Measurements from ENCODE around the gene CCER1.
"Not testable (repeated sequence)": the region's sequence is repeated elsewhere in the genome, so short reads cannot be mapped to it uniquely, and the experiment has no call there.

Gene CCER1

GRCh38 chr12:90987520-90987919 lies 32.5 kb upstream of the CCER1 start:
- Histone ChIP-seq H2AFZ (ENCODE audit: low read length) (no peak overlapping the region), H3K9me3 (ENCODE audit: insufficient read depth, low read depth, low read length) (no peaks in the 10 kb centered on the region), H3K79me2 (ENCODE audit: insufficient read depth, low read length) (no peaks in the 10 kb centered on the region), H3K36me3 (ENCODE audit: insufficient read depth, low read length) (no peaks in the 10 kb centered on the region), H3K9ac (ENCODE audit: low read depth, low read length, poor library complexity, severe bottlenecking) (no peak overlapping the region), H3K4me1 (ENCODE audit: insufficient read depth, low read length, poor library complexity, severe bottlenecking) (no peaks in the 10 kb centered on the region), H3K4me2 (ENCODE audit: low read depth, low read length, poor library complexity, severe bottlenecking) (no peak overlapping the region), H3F3A (ENCODE audit: low read depth) (no peaks in the 10 kb centered on the region), H4K20me1 (ENCODE audit: insufficient read depth, low read length, poor library complexity, severe bottlenecking) (no peaks in the 10 kb centered on the region), H3K9me2 (replicated peaks; ENCODE audit: low read depth, low read length) (no peaks in the 10 kb centered on the region), H3K4me3 (ENCODE audit: low read length, poor library complexity, severe bottlenecking) (no peak overlapping the region), H3K27me3 (ENCODE audit: insufficient read depth, low read length, poor library complexity, severe bottlenecking) (no peaks in the 10 kb centered on the region)
- TF ChIP-seq EZH2phosphoT487 (IDR thresholded peaks at IDR 0.05; ENCODE audit: borderline replicate concordance) (no peak), CTCF (conservative IDR thresholded peaks at IDR 0.05; ENCODE audit: low read length) (peak; percentile 59)

- Histone ChIP-seq H3K9me2 (replicated peaks; ENCODE audit: low read depth, low read length) (no peaks in the 10 kb centered on the region), H3F3A (ENCODE audit: low read depth) (no peaks in the 10 kb centered on the region), H3K4me1 (ENCODE audit: insufficient read depth, low read length, poor library complexity, severe bottlenecking) (no peaks in the 10 kb centered on the region), H3K79me2 (ENCODE audit: insufficient read depth, low read length) (no peaks in the 10 kb centered on the region), H3K9ac (ENCODE audit: low read depth, low read length, poor library complexity, severe bottlenecking) (no peak overlapping the region), H3K9me3 (ENCODE audit: insufficient read depth, low read depth, low read length) (no peaks in the 10 kb centered on the region), H3K27me3 (ENCODE audit: insufficient read depth, low read length, poor library complexity, severe bottlenecking) (no peaks in the 10 kb centered on the region), H3K36me3 (ENCODE audit: insufficient read depth, low read length) (no peaks in the 10 kb centered on the region), H2AFZ (ENCODE audit: low read length) (no peak overlapping the region), H3K4me2 (ENCODE audit: low read depth, low read length, poor library complexity, severe bottlenecking) (no peak overlapping the region), H3K4me3 (ENCODE audit: low read length, poor library complexity, severe bottlenecking) (no peak overlapping the region), H4K20me1 (ENCODE audit: insufficient read depth, low read length, poor library complexity, severe bottlenecking) (no peaks in the 10 kb centered on the region)
- no peak for TF ChIP-seq EZH2phosphoT487 (IDR thresholded peaks at IDR 0.05; ENCODE audit: borderline replicate concordance)
- TF ChIP-seq CTCF (conservative IDR thresholded peaks at IDR 0.05; ENCODE audit: low read length), result no peak
Observed at GRCh38 chr12:90987101-90987500, 32.1 kb upstream of the CCER1 start.

GRCh38 chr12:90985331-90985730 lies 30.4 kb upstream of the CCER1 start:
- not testable (repeated sequence) for H4K20me1 ChIP-seq (ENCODE audit: insufficient read depth, low read length, poor library complexity, severe bottlenecking); H3K9me2 ChIP-seq (replicated peaks; ENCODE audit: low read depth, low read length); H3K4me1 ChIP-seq (ENCODE audit: insufficient read depth, low read length, poor library complexity, severe bottlenecking); H3K36me3 ChIP-seq (ENCODE audit: insufficient read depth, low read length); H3K27me3 ChIP-seq (ENCODE audit: insufficient read depth, low read length, poor library complexity, severe bottlenecking); H3K4me2 ChIP-seq (ENCODE audit: low read depth, low read length, poor library complexity, severe bottlenecking); H2AFZ ChIP-seq (ENCODE audit: low read length); H3K9ac ChIP-seq (ENCODE audit: low read depth, low read length, poor library complexity, severe bottlenecking); H3K9me3 ChIP-seq (ENCODE audit: insufficient read depth, low read depth, low read length); H3F3A ChIP-seq (ENCODE audit: low read depth); H3K79me2 ChIP-seq (ENCODE audit: insufficient read depth, low read length); H3K4me3 ChIP-seq (ENCODE audit: low read length, poor library complexity, severe bottlenecking)

GRCh38 chr12:90984114-90984513 lies 29.1 kb upstream of the CCER1 start:
- Histone ChIP-seq H3K79me2 (ENCODE audit: insufficient read depth, low read length) (no peaks in the 10 kb centered on the region), H3K27me3 (ENCODE audit: insufficient read depth, low read length, poor library complexity, severe bottlenecking) (no peaks in the 10 kb centered on the region)
- TF ChIP-seq CTCF (conservative IDR thresholded peaks at IDR 0.05; ENCODE audit: low read length) (no peak), EZH2phosphoT487 (IDR thresholded peaks at IDR 0.05; ENCODE audit: borderline replicate concordance) (no peak)

More at GRCh38 chr12:90984114-90984513, 29.1 kb upstream of the CCER1 start:
- Histone ChIP-seq H3F3A (ENCODE audit: low read depth) (no peaks in the 10 kb centered on the region), H3K9me3 (ENCODE audit: insufficient read depth, low read depth, low read length) (no peaks in the 10 kb centered on the region), H3K36me3 (ENCODE audit: insufficient read depth, low read length) (no peaks in the 10 kb centered on the region), H2AFZ (ENCODE audit: low read length) (no peak overlapping the region), H3K4me3 (ENCODE audit: low read length, poor library complexity, severe bottlenecking) (no peak overlapping the region), H3K4me2 (ENCODE audit: low read depth, low read length, poor library complexity, severe bottlenecking) (no peak overlapping the region), H4K20me1 (ENCODE audit: insufficient read depth, low read length, poor library complexity, severe bottlenecking) (no peaks in the 10 kb centered on the region), H3K4me1 (ENCODE audit: insufficient read depth, low read length, poor library complexity, severe bottlenecking) (no peaks in the 10 kb centered on the region), H3K9ac (ENCODE audit: low read depth, low read length, poor library complexity, severe bottlenecking) (no peak overlapping the region), H3K9me2 (replicated peaks; ENCODE audit: low read depth, low read length) (no peaks in the 10 kb centered on the region)

All from Loucy (cell line).